Hypothalamus (tissue), 51 donors: ENCODE measurements around the gene DSE.

Experiments
- DNase-seq, 51 donors: peaks; one replicate each; lab custom pipeline; 2025; lab: John Stamatoyannopoulos, UW

Gene DSE

GRCh38 chr6:116465246-116465645, 94.5 kb downstream of the DSE start:
- no peak for DNase-seq

GRCh38 chr6:116467096-116467495, 96.3 kb downstream of the DSE start:
- no peak for DNase-seq

DNA sequence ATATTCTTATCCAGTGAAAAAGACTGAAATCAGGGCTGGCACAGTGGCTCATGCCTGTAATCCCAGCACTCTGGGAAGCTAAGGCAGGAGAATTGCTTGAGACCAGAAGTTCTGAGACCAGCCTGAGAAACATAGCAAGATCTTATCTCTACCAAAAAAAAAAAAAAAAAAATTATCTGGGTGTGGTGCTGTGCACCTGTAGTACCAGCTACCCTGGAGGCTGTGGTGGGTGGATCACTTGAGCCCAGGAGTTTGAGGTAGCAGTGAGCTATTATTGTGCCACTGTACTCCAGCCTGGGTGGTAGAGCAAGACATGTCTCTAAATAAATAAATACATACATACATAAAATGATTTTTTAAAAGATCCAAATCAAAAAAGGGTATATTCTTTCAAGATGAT, 96.8 kb downstream of the DSE start:
- no peak for DNase-seq

- no peak for DNase-seq
These were observed 97.5 kb downstream of the DSE start for GRCh38 chr6:116468293-116468692.

GRCh38 chr6:116471531-116471930, 100.8 kb downstream of the DSE start:
- no peak for DNase-seq

DNA sequence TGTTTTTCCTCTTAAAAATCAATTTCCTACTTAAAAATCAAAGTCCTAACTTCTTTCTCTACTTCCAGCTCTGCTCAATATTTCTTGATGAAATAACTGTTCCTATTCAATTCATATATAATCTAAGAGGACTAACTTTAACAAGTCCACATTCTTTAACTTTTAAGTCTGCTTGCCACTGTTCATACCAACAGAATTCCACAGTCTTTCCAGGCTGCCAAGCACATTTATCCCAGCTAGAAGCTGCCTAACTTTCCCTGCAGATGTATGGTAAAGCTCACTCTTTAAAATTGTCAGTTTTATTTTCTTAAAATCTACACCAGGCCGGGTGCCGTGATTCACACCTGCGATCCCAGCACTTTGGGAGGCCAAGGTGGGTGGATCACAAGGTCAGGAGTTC, 102.0 kb downstream of the DSE start:
- no peak for DNase-seq

DNA sequence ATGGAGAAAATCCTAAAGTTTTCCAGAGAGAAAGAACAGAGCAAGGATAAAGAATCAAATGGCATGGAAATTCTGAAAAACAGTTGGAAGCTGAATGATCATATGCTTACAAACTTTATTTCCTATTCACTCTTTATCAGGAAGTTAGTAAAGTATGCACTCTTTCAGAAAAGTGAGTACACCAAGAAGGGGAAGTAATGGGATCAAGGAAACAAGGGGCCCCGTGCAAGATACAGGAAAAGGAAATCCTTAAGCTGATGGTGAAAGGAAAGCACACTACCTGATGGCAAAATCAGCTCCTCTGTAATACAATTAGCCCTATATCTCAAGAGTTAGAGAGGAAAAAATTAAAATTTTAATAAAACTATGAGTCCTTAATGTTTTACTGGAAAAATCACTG, 104.4 kb downstream of the DSE start:
- DNase-seq = no peak

- no peak for DNase-seq
These were observed 105.4 kb downstream of the DSE start for GRCh38 chr6:116476002-116476678.

DNA sequence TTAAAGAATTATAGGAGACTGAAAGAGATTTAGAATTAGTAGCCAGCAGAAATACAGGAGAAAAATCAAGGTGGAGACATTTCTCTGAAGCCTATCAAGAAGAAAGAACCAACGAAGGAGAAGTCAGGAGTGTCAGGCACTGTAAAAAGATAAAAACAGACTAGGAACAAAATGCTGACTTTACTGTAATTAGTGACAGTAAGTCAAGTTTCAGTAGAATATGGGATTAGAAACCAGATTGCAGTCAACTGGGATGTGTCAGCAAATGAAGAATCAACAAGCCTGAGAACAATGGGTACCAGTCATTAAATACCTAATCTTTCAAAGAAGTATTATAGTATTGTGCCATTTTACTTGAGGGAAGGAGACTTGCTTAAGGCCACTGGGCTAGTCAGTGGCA, 112.0 kb downstream of the DSE start:
- no peak for DNase-seq

DNA sequence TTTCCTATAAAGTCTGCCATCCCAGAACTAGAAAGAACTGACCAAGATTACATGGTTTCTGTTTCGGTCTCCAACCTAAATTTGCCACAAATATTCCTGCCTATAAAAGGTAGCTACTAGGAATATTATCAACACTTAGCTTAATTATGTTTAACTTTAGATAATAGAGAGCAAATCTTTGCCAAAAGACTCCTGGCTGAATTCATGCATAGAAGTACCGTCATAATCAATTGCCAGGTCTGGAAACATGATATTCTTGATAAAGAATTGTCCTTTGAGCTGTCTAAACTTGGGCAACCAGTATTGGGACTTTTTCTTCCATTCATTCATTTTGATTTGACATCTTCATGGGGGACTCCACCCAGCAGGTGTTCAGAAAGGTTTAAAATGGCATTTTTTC, 112.9 kb downstream of the DSE start:
- DNase-seq = no peak

GRCh38 chr6:116485559-116486184, 114.9 kb downstream of the DSE start:
- DNase-seq = no peak

DNA sequence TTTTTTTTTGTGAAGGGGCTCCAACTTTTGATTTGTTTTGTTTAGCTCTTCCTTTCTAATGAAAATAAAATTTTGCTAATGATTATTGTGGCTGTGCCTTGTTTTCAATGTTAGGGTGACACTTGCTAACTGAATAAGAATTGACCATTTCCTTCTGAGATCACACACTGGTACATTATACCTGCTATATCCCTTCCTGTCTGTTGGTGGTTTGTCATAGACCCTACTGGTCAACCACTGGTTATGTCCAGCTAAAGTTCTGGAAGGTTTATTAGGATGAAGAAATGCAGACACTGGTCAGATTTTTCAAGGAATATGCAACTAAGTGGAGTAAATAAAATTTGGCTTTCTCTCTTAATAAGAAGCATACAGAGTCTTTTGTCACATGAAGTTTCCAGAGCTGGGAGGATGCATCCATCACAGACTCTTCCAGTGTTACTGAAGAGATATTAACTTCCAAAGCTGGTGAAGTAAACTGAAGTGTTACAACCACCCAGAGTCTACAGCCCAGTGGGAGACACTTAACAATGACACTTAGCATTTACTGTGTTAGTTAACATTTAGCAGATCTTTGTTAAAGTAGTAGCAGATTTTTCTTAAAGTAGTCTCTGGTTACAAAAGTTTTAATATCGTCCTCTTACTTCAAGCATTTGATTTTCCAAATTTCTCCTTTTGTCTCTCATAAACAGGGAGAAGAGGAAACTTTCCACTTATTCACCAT, 121.0 kb downstream of the DSE start:
- DNase-seq = no peak

DNA sequence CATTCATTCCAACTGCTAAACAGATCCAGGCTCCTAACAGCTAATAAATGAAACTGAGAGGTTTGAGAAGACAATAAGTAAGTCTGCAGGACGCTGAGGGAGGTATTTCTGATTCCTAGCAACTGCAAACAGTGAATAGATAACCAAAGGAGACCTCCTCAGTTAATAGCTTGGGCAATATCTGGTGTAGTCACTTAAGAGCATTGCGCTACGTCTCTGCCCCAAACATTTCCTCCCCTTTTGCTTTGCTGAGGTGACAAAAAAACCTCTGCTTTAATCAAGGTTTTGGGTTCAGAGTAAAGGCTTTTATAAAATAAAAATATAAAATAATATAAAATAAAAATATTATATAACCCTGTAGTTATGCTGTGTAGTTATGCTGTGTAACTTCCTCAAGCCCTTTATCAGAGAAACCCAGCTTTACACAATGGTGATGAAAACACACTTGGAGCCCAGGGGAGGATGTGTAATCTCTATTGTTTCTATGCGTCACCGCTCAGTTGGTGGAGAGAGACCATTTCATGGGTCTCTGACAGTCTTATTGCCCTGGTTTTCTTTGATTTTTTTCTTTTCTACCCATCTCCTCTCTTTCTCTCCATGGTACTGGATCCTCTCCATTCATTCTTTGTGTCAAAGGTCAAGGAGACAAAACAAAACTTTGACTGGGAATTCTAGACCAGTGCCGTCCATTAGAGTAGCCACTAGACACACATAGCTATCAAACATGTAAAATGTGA, 121.8 kb downstream of the DSE start:
- DNase-seq = no peak
